ENCODE results near the gene CACNA1B.

CACNA1B gene

GRCh38 chr9:137967280-137967953, 89.8 kb downstream of the CACNA1B start:
- no peak for DNase-seq (ENCODE audit: low spot score)

- DNase-seq (ENCODE audit: low spot score) = peak; percentile 30
These were observed 90.7 kb downstream of the CACNA1B start for GRCh38 chr9:137968235-137968634.

DNA sequence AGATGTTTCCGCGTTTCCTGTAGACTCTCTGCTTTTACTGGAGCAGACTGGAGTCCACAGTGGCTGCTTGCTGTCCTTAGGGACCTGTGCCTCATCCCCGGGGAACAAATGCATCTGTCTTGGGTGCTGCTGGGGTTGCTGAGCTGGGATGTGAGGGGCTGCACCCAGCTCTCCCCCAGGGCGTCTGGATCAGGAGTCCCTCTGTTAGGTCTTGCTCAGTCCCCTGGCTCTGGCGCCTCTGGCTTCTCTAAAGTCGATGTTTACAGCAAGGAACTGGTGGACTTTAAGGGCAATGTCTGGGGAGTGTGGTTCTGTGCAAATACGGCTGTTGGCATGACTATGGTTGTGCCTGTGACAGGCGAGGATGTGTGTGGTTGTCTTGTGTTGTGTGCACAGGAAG, 91.4 kb downstream of the CACNA1B start:
- no peak for DNase-seq (ENCODE audit: low spot score)

DNA sequence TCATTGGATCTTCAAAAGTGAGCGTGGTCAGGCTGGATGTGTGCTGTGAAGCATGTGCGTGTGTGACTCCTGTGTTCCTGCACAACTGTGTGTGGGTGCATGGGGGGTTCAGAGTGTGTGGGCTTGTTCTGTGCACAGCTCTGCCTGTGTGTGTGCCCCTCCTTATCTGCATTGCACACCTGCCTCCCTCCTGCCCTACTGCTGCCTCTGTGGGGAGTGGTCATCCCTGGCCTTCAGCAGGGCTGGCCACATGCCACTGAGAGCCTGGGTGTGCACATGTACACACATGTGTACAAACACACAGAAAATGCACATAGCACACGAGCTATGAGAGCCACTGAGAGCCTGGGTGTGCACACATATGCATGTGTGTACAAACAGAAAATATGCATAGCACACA, 92.1 kb downstream of the CACNA1B start:
- DNase-seq (ENCODE audit: low spot score) = no peak

DNA sequence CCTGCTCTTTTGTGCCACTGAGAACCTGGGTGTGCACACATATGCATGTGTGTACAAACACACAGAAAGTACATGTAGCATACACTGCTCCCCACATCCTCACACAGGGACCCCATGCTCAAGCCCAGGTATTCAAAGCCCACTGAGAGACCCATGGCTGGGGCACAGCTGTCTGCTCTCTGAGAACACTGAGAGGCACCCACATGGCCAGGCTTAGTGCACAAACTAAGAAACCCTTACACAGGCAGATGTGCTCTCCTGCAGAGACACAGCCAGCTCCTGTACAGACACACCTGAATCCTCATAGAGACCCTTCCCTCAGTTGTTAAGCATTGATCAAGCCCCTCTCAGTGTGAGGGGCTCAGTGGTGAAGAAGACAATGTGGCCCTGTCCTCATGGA, 92.5 kb downstream of the CACNA1B start:
- DNase-seq (ENCODE audit: low spot score) = no peak

DNA sequence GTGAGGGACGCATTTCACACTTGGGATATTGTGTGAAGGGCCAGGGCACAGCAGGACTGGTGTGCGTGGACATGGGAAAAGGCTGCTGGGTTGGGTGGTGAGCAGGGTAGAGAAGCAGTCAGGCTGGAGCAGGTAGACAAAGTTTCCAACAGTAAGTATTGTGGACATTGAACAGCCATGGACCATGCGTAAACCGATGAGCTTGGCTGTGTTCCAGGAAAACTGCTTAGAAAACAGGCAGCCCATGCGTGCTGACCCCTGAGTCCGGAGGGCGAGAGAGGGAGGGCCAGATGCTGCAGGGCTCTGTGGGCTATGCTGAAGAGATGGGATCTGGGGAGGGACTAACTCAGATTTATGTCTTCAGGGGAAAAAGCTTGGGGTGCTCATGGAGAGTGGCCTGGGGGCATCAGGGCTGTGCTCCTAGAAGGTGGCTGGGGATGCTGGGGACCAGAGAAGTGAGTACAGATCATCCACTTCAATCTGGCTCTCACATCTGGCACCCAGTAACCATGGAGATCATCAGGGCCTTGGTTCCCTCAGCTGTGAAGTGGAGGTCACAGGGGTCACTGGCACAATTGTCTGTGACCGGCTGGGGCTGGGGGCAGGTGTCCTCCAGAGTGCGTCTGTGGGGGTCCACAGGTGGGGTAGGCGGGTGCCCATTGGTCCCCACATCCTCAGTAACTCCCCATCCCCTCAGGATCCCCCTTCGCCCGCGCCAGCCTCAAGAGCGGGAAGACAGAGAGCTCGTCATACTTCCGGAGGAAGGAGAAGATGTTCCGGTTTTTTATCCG, 93.3 kb downstream of the CACNA1B start:
- no peak for DNase-seq (ENCODE audit: low spot score)

DNA sequence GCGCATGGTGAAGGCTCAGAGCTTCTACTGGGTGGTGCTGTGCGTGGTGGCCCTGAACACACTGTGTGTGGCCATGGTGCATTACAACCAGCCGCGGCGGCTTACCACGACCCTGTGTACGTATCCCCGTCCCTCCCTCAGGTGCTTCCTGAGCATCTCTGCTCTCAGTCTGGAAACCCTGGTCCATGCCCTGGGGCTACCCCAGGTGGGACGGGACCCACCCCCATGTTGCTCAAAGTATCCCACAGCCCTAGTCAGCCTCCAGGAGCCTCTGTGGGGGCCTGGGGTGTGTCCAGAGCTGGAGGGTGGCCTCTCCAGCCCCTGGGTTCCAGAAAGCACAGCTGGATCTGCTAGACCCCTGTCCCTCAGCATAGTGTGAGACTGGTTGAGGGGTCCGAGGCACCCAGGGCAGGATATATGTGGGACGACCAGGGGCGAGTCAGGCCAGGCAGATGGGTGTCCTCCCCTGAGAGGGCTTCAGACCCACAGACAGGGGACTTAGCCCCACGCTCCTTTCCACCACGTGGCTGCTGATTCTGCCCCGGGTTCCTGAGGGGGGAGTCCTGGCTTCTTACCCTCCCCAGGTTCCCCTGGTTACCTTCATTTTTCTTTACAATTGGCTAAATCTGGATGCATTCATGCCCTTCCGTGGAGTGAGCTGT, 94.0 kb downstream of the CACNA1B start:
- no peak for DNase-seq (ENCODE audit: low spot score)

DNA sequence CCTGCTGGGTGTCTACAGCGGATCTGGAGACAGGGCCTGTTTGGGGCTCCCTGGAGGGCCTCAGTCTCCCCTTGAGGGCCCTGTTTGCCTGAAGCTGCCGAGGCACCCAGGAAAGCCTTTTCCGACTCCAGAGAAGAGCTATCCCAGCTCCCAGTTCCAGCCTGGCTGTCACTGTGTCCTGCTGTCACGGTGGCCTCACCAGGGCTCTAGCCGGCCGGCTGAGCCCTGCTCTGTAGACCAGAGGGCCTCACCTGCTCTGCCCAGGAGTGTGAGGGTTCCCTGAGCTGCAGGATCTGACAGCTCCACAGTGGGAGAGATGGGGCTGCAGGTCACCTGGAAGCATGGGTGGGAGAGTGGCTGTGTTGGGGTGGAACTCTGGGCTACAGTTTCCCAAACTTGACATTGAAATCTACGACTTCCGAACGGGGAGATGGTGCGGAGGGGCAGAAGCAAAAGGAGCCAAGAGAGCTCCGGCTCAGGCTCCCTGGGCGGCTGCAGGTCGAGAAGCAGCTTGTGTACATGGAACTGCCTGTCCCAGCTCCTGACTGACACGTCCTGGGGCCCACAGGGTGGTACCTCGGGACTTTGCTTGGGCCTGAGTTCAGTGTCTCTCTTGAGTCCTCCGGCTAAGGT, 94.9 kb downstream of the CACNA1B start:
- no peak for DNase-seq (ENCODE audit: low spot score)

- DNase-seq (ENCODE audit: low spot score) = no peak
These were observed 95.4 kb downstream of the CACNA1B start for GRCh38 chr9:137972988-137973470.

GRCh38 chr9:137973829-137974416, 96.3 kb downstream of the CACNA1B start:
- DNase-seq (ENCODE audit: low spot score) = no peak

GRCh38 chr9:137974746-137975526, 97.4 kb downstream of the CACNA1B start:
- DNase-seq (ENCODE audit: low spot score) = no peak

- DNase-seq (ENCODE audit: low spot score) = no peak
These were observed 97.9 kb downstream of the CACNA1B start for GRCh38 chr9:137975527-137975913.

- no peak for DNase-seq (ENCODE audit: low spot score)
These were observed 98.5 kb downstream of the CACNA1B start for GRCh38 chr9:137975936-137976565.

GRCh38 chr9:137977571-137978261, 100.1 kb downstream of the CACNA1B start:
- DNase-seq (ENCODE audit: low spot score) = no peak

DNA sequence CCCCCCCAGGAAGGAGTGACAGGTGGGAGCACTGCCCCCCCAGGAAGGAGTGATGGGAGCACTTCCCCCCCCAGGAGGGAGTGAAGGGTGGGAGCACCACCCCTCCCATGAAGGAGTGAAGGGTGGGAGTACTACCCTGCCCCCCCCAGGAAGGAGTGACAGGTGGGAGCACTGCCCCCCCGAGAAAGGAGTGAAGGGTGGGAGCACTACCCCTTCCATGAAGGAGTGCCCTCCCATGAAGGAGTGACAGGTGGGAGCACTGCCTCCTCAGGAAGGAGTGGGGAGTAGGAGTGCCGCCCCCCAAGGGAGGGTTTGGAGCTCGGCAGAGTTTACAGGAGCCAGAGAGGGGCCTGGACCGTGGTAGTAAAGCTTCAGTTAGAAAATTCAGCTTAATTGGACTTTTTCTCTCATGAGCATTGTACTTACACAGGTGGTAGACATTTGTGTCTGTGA, 100.7 kb downstream of the CACNA1B start:
- no peak for DNase-seq (ENCODE audit: low spot score)

GRCh38 chr9:137982200-137982599, 104.6 kb downstream of the CACNA1B start:
- DNase-seq (ENCODE audit: low spot score) = no peak

GRCh38 chr9:137984005-137984404, 106.4 kb downstream of the CACNA1B start:
- no peak for DNase-seq (ENCODE audit: low spot score)

- DNase-seq (ENCODE audit: low spot score) = no peak
These were observed 107.1 kb downstream of the CACNA1B start for GRCh38 chr9:137984520-137985257.

DNA sequence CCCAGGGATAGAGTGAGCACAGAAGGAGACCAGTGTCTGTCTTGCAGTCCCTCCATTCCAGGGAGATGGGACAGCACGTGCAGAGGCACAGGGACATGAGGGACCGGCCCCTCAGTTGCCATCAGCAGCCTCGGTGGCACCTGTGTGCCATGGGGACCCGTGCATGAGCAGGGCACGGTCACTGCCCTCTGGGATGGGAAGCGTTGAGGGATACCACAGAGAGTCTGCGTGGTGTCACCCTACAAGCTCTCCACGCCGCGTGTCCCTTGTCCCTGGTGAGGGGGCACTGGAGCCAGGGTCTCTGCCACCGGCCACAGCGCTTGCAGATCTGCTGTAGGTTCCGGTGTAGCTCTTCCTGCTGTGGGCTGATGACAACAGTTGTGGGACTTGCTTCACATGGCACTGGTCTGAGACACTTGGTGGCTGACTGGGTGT, 108.1 kb downstream of the CACNA1B start:
- no peak for DNase-seq (ENCODE audit: low spot score)

Data from NAMALWA (cell line).